GM13977 (cell line): ENCODE measurements around the gene CCDC30.

ENCODE experiments used
- DNase-seq: peaks from one replicate; pipeline ENCODE4 v3.0.0; 2012; ENCODE audit warnings: low spot score
- in situ Hi-C: fragments of 300-500 bp; cut with MboI; formaldehyde crosslinking; loops from one replicate; pipeline ENCODE4 v1.12.0; 2022; ENCODE audit warnings: low sequenced_read_pairs, low pct_unique_long_range_greater_than_20kb, mixed read lengths, inconsistent platforms; ENCODE audit not compliant: unreplicated experiment
- TF ChIP-seq, protein P1 (sequence below): IDR thresholded peaks from 2 replicates; pipeline ENCODE4 v1.5.1; 2012; ENCODE audit warnings: mild to moderate bottlenecking, control low read depth; ENCODE audit not compliant: insufficient read depth; ENCODE audit errors: extremely low read depth, missing control alignments

Gene CCDC30

DNA sequence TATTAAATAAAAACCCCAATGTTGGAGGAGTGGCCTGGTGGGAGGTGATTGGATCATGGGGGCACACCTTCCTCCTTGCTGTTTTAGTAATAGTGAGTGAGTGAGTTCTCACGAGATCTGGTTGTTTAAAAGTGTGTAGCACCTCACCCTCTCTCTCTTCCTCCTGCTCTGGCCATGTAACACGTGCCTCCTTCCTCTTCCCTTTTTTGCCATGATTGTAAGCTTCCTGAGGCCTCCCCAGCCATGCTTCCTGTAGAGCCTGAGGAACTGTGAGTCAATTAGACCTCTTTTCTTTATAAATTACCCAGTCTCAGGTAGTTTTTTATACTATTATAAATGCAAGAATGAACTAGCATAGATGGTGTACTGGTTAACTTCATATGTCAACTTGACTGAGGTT lies 68.0 kb downstream of the CCDC30 start:
- in situ Hi-C loops: no loop called here
- TF ChIP-seq, protein P1, sequence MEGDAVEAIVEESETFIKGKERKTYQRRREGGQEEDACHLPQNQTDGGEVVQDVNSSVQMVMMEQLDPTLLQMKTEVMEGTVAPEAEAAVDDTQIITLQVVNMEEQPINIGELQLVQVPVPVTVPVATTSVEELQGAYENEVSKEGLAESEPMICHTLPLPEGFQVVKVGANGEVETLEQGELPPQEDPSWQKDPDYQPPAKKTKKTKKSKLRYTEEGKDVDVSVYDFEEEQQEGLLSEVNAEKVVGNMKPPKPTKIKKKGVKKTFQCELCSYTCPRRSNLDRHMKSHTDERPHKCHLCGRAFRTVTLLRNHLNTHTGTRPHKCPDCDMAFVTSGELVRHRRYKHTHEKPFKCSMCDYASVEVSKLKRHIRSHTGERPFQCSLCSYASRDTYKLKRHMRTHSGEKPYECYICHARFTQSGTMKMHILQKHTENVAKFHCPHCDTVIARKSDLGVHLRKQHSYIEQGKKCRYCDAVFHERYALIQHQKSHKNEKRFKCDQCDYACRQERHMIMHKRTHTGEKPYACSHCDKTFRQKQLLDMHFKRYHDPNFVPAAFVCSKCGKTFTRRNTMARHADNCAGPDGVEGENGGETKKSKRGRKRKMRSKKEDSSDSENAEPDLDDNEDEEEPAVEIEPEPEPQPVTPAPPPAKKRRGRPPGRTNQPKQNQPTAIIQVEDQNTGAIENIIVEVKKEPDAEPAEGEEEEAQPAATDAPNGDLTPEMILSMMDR: no peak
- no peak for DNase-seq

DNA sequence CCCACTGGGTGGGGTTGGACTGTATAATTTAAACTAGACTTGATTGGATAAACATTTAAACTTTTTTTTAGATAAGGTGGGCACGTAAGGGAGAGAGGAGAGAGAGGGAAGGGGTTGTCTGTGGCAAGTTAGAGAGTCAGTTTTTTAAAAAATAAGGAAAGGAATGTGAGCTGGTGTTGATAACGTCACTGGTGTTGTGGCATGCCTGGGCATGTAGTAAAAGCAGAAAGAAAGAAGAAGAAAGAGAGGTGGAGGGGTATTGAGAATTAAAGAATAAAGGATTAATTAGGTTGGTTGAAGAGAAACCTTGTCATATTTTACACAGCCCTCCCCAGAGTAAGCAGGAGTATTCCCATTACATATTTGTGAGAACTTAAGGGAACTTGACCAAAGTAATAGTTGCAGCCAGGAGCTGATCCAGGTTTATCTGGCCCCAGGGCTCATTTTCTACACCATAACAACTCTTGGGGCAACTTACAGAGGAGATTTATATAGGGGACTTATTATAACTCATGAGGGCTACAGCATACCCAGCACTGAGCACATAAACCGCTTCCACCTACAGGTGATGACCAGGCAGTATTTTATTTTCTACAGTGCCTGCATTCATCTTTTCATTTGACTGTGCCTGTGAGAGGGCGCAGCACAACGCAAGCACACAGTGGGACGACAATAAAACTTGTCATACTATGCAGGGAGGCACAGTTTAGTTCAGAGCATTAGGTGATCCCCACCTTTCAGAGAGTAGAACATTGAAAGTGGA lies 70.2 kb downstream of the CCDC30 start:
- TF ChIP-seq, protein P1: no peak
- in situ Hi-C loops: no loop called here
- DNase-seq: no peak

DNA sequence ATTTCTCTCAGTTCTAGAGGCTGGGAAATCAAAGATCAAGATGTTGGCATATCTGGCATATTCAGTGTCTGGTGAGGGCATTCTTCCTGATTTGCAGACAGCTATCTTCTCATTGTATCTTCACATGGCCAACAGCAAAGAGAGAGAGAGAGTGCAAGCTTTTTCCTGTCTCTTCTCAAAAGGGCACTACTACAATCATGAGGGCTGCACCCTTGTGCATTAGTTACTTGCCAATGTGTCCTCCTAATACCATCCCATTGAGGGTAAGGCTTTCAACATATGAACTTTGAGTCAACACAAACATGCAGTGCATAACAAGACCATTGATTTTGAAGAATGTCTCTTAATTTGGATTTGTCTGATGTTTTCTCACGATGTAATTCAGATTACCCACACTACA lies 78.0 kb downstream of the CCDC30 start:
- DNase-seq: no peak
- in situ Hi-C loops: no loop called here
- TF ChIP-seq, protein P1: no peak

DNA sequence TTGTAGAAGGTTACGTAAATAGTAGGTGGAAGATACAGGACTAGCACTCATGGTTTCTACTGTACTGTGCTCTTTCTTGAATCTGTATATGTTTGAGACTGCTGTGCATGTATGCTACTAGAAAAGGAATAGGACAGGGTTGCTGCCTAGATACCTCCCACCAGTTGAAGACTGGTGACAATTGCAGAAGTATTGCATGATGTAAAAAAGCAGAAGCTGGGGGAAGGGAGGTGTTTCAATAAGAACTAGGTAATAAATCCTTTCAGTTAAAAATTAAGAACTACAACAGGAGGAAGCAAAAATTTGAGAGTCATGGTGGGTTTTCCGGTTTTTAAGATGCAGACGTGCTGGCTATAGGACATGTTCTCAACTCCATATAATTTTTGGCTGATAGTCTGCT lies 88.1 kb downstream of the CCDC30 start:
- in situ Hi-C loops: no loop called here
- no peak for DNase-seq
- TF ChIP-seq, protein P1: no peak

DNA sequence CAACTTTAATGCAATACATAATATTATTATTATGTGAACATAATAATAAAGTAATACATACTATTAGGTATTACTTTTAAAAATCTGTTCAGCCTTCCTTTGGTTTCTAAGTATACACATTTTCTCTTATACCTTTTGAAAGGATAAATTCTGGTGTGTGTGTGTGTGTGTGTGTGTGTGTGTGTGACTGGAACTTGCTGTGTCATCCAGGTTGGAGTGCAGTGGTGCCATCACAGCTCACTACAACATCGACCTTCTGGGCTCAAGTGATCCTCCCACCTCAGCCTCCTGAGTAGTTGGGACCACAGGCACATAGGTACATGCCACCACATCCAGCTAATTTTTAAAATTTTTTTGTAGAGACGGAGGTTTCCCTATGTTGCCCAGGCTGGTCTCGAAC lies 88.5 kb downstream of the CCDC30 start:
- no peak for DNase-seq
- in situ Hi-C loops: no loop called here
- TF ChIP-seq, protein P1: no peak

DNA sequence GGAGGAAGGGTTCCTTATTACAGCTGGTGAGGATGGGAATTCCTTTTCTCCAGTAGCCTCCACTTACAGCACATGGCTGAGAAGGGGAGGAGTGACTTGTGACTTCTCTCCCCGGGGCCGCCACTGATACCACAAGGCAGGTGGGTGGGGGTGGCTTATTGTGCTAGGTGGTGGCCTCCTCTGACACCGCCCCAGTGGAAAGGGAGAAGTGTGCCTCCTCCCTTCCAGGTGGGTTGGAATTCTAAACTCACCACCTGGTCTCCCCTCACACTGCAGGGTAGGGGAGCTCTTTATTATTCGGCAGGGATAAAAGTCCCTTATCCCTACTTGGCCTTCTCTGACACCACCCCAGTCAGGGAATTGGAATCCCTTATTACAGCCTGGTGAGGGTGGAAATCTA lies 89.5 kb downstream of the CCDC30 start:
- in situ Hi-C loops: no loop called here
- DNase-seq: no peak
- TF ChIP-seq, protein P1: no peak
